Mucosa of stomach (tissue), 1 donor: ENCODE measurements around the gene NBEAL1.
A peak's percentile ranks its signal among the peaks of the same experiment; 100 is the strongest.
"Not testable (repeated sequence)": the region's sequence is repeated elsewhere in the genome, so short reads cannot be mapped to it uniquely, and the experiment has no call there.

ENCODE experiments used
- H3K27me3 ChIP-seq: one replicate; pipeline ENCODE4 v1.7.0; 2013; ENCODE audit warnings: mild to moderate bottlenecking, low read length; ENCODE audit not compliant: control insufficient read depth, insufficient read depth
- H3K36me3 ChIP-seq: one replicate; pipeline ENCODE4 v1.7.0; 2013; ENCODE audit warnings: low read length; ENCODE audit not compliant: control insufficient read depth, insufficient read depth
- H3K4me1 ChIP-seq: one replicate; pipeline ENCODE4 v1.7.0; 2013; ENCODE audit warnings: mild to moderate bottlenecking, low read length; ENCODE audit not compliant: control insufficient read depth, insufficient read depth
- H3K4me3 ChIP-seq: one replicate; pipeline ENCODE4 v1.7.0; 2013; ENCODE audit warnings: low read length
- H3K9ac ChIP-seq: one replicate; pipeline ENCODE4 v1.7.0; 2013; ENCODE audit warnings: mild to moderate bottlenecking, low read length, moderate library complexity
- H3K9me3 ChIP-seq: one replicate; pipeline ENCODE4 v1.7.0; 2013; ENCODE audit warnings: mild to moderate bottlenecking, low read length, moderate library complexity; ENCODE audit not compliant: control insufficient read depth
- donor health status: Pancreatic carcinoma.

NBEAL1 gene

DNA sequence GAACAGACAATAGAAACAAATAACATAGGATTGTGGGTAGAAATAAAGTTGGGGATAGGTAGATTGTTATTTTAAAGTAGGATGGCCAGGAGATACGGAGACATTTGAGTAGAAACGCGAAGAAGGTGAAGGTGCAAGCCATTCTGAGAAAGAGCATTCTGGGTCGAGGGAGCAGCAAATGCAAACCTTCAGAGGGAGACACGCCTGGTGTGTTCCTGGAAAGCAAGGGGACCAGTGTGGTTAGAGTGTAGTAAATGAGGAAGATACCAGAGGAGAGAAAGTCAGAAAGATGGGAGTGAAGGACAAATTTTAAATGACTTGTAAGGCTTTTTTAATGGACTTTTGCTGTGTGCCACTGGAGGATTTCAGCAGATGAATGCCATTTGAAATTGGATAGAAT lies 225.8 kb downstream of the NBEAL1 start:
- H3K4me1 ChIP-seq: peaks cover 9% of the 10 kb centered on the region
- no peak overlapping the region for H3K4me3 ChIP-seq
- peak overlapping the region; percentile 13 for H3K9ac ChIP-seq
- H3K36me3 ChIP-seq: no peaks in the 10 kb centered on the region
- H3K27me3 ChIP-seq: no peaks in the 10 kb centered on the region
- H3K9me3 ChIP-seq: no peaks in the 10 kb centered on the region

DNA sequence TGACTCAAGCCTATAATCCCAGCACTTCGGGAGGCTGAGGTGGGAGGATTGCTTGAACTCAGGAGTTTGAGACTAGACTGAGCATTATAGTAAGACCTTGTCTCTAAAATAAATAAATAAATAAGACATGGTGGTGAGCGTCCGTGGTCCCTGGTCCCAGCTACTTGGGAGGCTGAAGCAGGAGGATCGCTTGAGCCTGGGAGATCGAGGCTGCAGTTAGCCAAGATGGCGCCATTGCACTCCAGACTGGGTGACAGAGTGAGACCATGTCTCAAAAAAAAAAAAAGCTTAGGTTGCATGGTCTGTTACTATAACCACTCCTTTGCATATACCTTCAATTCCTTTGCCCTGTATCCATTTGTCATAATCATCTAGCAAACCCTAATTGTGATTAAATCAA lies 227.8 kb downstream of the NBEAL1 start:
- Histone ChIP-seq H3K4me3 (no peak overlapping the region), H3K9ac (no peak overlapping the region), H3K27me3 (no peaks in the 10 kb centered on the region), H3K36me3 (no peaks in the 10 kb centered on the region), H3K4me1 (peaks cover 9% of the 10 kb centered on the region), H3K9me3 (no peaks in the 10 kb centered on the region)

DNA sequence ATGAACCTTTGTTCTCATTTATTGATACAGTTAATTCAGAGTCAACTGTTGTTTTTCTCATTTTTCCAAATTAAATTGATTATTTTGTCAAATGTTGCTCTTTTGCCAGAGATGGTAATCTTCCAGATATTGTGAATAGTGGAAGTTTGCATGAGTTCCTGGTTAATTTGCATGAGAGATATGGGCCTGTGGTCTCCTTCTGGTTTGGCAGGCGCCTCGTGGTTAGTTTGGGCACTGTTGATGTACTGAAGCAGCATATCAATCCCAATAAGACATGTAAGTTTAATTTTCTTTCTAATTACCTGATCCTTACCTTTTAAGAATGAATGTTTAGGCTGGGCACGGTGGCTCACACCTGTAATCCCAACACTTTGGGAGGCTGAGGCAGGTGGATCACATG lies 232.0 kb downstream of the NBEAL1 start:
- Histone ChIP-seq H3K27me3 (no peaks in the 10 kb centered on the region), H3K9ac (no peak overlapping the region), H3K4me1 (no peaks in the 10 kb centered on the region), H3K4me3 (no peak overlapping the region), H3K9me3 (no peaks in the 10 kb centered on the region), H3K36me3 (no peaks in the 10 kb centered on the region)

DNA sequence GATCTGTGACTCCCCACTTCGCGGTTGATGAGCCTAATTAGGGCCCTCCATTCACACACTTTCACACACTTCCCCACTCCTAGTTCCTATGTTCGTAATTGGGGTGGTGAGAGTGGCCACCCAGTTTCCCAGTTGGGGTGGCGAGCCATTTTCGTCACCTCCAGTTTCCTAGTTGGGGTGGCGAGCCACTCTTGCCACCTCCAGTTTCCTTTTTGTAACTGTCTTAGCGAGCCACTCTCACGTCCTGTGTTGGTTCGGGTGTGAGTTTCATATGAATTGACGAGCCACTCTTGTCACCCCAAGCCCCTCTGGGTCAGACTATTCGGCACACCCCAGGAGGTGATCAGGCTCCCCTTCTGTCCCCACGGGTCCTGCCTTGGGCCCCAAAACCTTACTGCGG lies 238.1 kb downstream of the NBEAL1 start:
- H3K4me3 ChIP-seq: no peak overlapping the region
- no peaks in the 10 kb centered on the region for H3K36me3 ChIP-seq
- no peak overlapping the region for H3K9ac ChIP-seq
- no peaks in the 10 kb centered on the region for H3K9me3 ChIP-seq
- H3K27me3 ChIP-seq: no peaks in the 10 kb centered on the region
- H3K4me1 ChIP-seq: no peaks in the 10 kb centered on the region

DNA sequence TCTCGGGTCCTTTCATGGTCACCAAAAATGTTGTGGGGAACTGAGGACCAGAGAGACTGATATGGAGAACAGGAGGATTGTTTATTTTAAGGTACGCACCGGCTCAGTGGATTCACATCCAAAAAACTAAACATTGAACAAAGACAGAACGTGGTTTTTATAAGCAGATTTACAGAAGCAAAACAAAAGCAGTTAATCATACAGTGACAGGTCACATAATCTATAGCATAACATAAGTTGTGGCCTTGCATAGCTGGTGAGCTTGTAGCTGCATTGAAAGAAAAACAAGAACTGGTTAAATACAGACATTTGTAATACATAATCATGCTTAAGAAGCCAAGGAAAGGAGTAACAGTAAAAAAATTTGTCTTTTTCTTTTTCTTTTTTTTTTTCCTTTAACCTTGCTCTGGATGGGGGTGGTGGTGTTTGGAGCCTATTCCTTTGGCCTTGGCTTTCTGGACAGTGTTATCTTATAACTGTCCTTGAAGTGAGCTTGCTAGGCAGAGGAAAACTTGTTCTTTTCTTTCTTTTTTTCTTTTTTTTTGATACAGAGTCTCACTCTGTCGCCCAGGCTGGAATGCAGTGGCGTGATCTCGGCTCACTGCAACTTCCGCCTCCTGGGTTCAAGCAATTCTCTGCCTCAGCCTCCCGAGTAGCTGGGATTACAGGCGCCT lies 238.9 kb downstream of the NBEAL1 start:
- not testable (repeated sequence) for H3K9ac ChIP-seq, H3K4me3 ChIP-seq, H3K9me3 ChIP-seq, H3K27me3 ChIP-seq, H3K4me1 ChIP-seq, H3K36me3 ChIP-seq

DNA sequence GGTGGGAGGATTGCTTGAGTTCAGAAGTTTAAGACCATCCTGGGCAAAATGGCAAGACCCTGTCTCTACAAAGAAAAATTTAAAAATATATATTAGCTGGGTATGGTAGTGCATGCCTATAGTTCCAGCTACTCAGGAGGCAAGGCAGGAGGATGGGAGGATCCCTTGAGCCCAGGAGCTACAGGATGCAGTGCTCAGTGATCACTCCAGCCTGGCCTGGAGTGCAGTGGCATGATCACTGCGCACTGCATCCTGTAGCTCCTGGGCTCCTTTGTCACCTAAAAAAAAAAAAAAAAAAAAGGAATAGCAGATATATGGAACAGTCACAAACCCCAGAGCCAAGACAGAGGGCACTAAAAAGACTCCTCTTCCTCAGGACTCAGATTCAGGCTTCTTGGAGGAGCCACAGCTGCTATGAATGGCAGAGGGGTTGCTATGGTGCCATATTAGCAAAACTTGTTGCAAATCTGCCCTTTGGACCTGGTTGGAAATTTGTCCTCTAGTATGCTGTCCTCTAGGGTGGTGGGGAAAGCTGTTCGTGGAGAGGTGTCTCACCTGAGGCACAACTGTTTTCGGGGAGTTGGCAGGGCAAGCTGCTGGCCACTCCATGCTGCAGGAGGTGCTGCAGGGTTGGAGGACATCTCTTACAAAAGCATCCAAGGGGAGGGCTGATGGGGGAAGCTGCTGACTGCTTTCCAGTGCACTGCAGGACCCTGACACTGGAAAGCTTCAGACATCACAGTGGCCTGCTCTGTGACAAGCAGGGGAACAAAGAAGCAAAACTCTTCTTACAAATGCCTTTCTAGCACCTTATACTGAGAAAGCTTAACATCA lies 246.9 kb downstream of the NBEAL1 start:
- no peaks in the 10 kb centered on the region for H3K9me3 ChIP-seq
- H3K4me1 ChIP-seq: no peaks in the 10 kb centered on the region
- H3K27me3 ChIP-seq: no peaks in the 10 kb centered on the region
- no peaks in the 10 kb centered on the region for H3K36me3 ChIP-seq
- H3K9ac ChIP-seq: no peak overlapping the region
- H3K4me3 ChIP-seq: no peak overlapping the region
